HUES6 (cell line): ENCODE measurements around the gene ZNF771.

Experiments used
- H3K27ac ChIP-seq: 2 replicates; pipeline ENCODE4 v1.7.0; 2013; ENCODE audit warnings: low read depth, mild to moderate bottlenecking, low read length, inconsistent platforms
- H3K27me3 ChIP-seq: 2 replicates; pipeline ENCODE4 v1.6.1; 2013; ENCODE audit warnings: low read length; ENCODE audit not compliant: control insufficient read depth, insufficient read depth
- H3K36me3 ChIP-seq: 2 replicates; pipeline ENCODE4 v1.6.1; 2013; ENCODE audit warnings: low read length; ENCODE audit not compliant: control insufficient read depth, insufficient read depth
- H3K4me1 ChIP-seq: 2 replicates; pipeline ENCODE4 v1.6.1; 2013; ENCODE audit warnings: low read length; ENCODE audit not compliant: control insufficient read depth, insufficient read depth
- H3K4me3 ChIP-seq: 2 replicates; pipeline ENCODE4 v1.5.1; 2013; ENCODE audit warnings: low read depth, low read length
- H3K9ac ChIP-seq: one replicate; pipeline ENCODE4 v1.6.1; 2013; ENCODE audit warnings: mild to moderate bottlenecking, low read length
- H3K9me3 ChIP-seq: 2 replicates; pipeline ENCODE4 v1.6.1; 2013; ENCODE audit warnings: low read depth, low read length; ENCODE audit not compliant: control insufficient read depth, insufficient read depth

The ZNF771 gene

GRCh38 chr16:30421010-30421409, 13.6 kb downstream of the ZNF771 start:
- no peaks in the 10 kb centered on the region for H3K9me3 ChIP-seq
- no peaks in the 10 kb centered on the region for H3K27me3 ChIP-seq
- no peak overlapping the region for H3K9ac ChIP-seq
- peaks cover 11% of the 10 kb centered on the region for H3K4me1 ChIP-seq
- H3K27ac ChIP-seq, result no peak overlapping the region
- peaks cover 45% of the 10 kb centered on the region for H3K36me3 ChIP-seq
- H3K4me3 ChIP-seq, result no peak overlapping the region

DNA sequence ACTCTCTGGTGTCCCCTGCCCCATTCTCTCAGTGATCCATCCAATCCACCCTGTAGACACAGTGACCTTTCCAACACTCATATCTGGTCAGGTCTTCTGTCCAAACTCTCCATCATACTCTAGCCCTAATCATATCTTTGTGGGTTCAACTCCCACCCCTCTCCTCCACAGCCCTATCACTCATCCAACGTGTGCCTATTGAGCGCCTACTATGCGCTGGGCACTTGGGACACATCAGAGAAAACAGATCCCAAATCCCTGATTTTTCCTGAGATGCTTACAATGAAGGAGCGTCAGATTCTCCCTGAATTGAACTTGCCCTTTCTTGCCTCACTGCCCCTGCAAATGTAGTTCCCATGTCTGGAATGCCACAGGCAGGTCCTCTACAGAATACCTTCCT, 20.6 kb downstream of the ZNF771 start:
- peaks cover 10% of the 10 kb centered on the region for H3K4me1 ChIP-seq
- no peak overlapping the region for H3K9ac ChIP-seq
- no peaks in the 10 kb centered on the region for H3K27me3 ChIP-seq
- no peak overlapping the region for H3K27ac ChIP-seq
- H3K9me3 ChIP-seq, result no peaks in the 10 kb centered on the region
- peaks cover 33% of the 10 kb centered on the region for H3K36me3 ChIP-seq
- no peak overlapping the region for H3K4me3 ChIP-seq

- Histone ChIP-seq H3K9ac (peak overlapping the region; percentile 76), H3K4me3 (peak overlapping the region; percentile 81), H3K4me1 (peaks cover 10% of the 10 kb centered on the region), H3K27ac (no peak overlapping the region), H3K27me3 (no peaks in the 10 kb centered on the region), H3K36me3 (peaks cover 22% of the 10 kb centered on the region), H3K9me3 (no peaks in the 10 kb centered on the region)
Measured at GRCh38 chr16:30429418-30429677, 21.9 kb downstream of the ZNF771 start.

DNA sequence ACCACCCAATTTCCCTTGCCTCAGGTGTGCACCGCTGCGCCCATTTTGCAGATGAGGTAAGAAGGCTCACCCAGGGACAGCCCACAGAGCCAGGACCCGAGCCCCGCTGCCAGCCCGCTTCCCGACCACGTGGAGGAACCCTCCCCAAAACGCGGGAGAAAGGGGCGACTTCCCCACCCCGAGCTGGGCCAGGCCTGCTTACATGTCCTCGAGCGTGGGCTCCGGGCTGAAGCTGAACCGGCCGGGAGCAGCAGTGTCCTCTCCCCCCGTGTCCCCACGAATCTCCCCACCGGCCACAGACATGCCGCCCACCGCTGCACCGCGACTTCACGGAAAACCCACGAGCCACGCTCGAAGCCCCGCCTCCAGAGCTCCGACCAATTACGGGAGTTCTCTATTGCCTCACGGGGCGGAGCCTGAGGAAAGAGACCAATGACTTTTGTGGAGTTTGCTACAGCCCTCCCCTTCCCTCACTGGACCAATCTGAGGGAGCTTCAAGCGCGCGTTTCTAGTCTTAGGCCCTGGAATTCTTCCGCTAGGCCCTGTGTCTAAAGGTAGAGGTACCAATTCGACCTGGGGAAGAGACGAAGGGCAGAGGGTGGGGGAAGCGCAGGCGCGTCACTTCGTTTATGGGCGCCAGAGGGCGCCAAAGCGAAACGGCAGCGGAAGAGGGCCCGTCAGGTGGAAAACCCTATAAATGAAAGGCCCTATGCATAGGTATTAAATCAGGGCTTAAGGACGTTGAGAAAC, 22.4 kb downstream of the ZNF771 start, which contains the start of gene DCTPP1:
Gene DCTPP1 (minus strand): TSS at position 353 of the 750 bp plus-strand sequence. CDS start 50 bp downstream, at position 303.
- peaks cover 10% of the 10 kb centered on the region for H3K4me1 ChIP-seq
- H3K9ac ChIP-seq, result peak within 1 kb of the TSS; percentile 76
- no peaks in the 10 kb centered on the region for H3K27me3 ChIP-seq
- H3K36me3 ChIP-seq, result peaks cover 17% of the 10 kb centered on the region
- H3K27ac ChIP-seq, result no peak within 1 kb of the TSS
- H3K4me3 ChIP-seq, result peak within 1 kb of the TSS; percentile 81
- H3K9me3 ChIP-seq, result no peaks in the 10 kb centered on the region

DNA sequence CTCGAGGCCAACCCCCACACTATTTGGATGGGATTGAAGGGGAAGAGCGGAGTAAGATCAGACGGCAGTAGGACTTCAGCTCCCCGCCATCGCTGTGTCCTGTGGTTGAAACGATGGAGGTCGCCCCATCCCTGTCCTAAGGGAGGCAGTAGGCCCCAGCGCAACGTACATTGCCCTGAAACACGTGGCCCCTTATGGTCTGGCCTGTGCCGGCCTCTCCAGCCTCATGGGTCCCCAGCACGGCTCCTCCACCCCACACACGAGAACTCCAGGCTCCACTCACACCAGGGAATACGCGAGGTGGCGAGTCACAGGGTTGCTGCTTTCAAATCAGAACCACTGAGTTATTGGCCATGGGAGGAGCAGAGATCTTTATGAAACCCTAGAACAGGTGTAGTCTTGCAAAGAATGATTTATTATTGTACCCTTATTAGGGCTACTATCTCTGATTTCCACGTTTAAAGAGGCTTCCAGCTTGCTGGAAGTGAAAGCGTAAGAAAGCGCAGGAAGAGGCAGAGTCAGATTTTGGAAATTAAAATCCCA, 23.1 kb downstream of the ZNF771 start:
- Histone ChIP-seq H3K27me3 (no peaks in the 10 kb centered on the region), H3K4me3 (peak overlapping the region; percentile 31), H3K36me3 (peaks cover 15% of the 10 kb centered on the region), H3K9ac (no peak overlapping the region), H3K9me3 (no peaks in the 10 kb centered on the region), H3K27ac (no peak overlapping the region), H3K4me1 (peaks cover 10% of the 10 kb centered on the region)

DNA sequence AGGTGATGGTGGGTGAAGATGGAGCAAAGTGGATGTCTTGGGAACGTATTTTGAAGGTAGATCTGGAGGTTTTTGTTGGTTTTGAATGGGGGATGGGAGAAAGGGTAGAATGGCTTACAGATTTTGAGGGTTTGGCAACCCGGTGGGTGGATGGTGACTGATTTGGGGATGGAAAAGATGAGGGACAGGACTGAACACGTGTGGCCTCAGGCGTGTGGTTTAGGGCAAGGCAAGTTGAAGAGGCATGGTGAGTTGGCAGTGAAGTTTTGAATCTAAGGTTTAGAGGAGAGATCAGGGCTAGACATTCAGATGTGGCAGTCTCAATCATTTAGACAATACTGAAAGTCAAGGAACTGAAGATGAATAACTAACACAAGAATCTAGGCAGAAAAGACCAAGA, 27.4 kb downstream of the ZNF771 start:
- no peaks in the 10 kb centered on the region for H3K27me3 ChIP-seq
- H3K9me3 ChIP-seq, result no peaks in the 10 kb centered on the region
- H3K9ac ChIP-seq, result no peak overlapping the region
- no peak overlapping the region for H3K27ac ChIP-seq
- H3K4me1 ChIP-seq, result peaks cover 5% of the 10 kb centered on the region
- H3K4me3 ChIP-seq, result no peak overlapping the region
- no peaks in the 10 kb centered on the region for H3K36me3 ChIP-seq

DNA sequence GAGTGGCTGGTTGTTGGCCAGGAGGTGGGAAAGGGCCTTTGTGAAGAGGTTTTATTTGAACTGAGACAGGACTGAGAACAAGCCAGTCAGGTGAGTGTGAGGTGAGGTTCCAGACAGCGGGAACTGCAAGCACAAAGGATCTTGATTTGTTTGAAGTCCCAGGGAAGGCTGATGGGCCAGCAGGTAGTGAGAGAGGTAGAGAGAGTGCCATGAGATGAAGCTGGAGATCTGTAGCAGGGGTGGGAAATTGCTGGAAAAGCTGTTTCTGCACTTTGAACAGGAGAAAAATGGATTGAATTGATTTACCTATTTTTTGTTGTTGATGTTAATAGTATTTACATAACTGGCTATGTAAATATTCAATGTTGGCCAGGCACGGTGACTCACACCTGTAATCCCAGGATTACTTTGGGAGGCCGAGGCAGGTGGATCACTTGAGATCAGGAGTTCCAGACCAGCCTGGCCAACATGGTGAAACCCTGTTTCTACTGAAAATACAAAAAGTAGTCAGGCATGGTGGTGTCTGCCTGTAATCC, 30.2 kb downstream of the ZNF771 start:
- Histone ChIP-seq H3K9ac (no peak overlapping the region), H3K9me3 (no peaks in the 10 kb centered on the region), H3K4me3 (no peak overlapping the region), H3K4me1 (no peaks in the 10 kb centered on the region), H3K27ac (no peak overlapping the region), H3K27me3 (no peaks in the 10 kb centered on the region), H3K36me3 (no peaks in the 10 kb centered on the region)

GRCh38 chr16:30438835-30439234, 31.4 kb downstream of the ZNF771 start:
- no peak overlapping the region for H3K27ac ChIP-seq
- peaks cover 2% of the 10 kb centered on the region; the same call in 1 of the 2 replicates for H3K36me3 ChIP-seq
- no peaks in the 10 kb centered on the region for H3K27me3 ChIP-seq
- H3K9me3 ChIP-seq, result no peaks in the 10 kb centered on the region
- no peak overlapping the region for H3K4me3 ChIP-seq
- peaks cover 3% of the 10 kb centered on the region; the same call in 1 of the 2 replicates for H3K4me1 ChIP-seq
- no peak overlapping the region for H3K9ac ChIP-seq

DNA sequence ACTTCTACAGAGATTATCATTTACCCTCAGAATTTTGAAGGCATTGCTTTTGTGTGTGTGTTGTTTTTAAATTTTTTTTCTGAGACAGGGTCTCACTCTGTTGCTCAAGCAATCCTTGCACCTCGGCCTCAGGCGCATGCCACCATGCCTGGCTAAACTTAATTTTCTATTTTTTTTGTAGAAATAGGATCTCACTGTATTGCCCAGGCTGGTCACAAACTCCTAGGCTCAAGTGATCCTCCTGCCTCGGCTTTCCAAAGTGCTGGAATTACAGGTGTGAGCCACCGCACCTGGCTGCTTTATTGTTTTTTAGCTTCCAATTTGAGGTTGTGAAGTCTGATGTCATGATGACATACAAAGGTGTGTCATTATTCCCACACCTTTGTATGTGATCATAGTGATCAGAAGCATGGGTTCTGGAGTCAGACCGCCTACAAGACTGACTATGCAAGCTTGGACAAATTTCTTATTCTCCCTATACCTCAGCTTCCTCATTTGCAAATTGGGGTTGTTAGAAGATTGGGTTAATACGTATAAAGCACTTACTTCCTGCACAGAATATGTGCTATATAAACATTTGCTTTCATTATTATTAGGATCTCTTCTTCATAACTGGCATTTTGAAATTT, 32.4 kb downstream of the ZNF771 start:
- Histone ChIP-seq H3K9ac (no peak overlapping the region), H3K4me3 (no peak overlapping the region), H3K36me3 (peaks cover 12% of the 10 kb centered on the region), H3K4me1 (peaks cover 7% of the 10 kb centered on the region), H3K27ac (no peak overlapping the region), H3K9me3 (peaks cover 5% of the 10 kb centered on the region; the same call in 1 of the 2 replicates), H3K27me3 (no peaks in the 10 kb centered on the region)

DNA sequence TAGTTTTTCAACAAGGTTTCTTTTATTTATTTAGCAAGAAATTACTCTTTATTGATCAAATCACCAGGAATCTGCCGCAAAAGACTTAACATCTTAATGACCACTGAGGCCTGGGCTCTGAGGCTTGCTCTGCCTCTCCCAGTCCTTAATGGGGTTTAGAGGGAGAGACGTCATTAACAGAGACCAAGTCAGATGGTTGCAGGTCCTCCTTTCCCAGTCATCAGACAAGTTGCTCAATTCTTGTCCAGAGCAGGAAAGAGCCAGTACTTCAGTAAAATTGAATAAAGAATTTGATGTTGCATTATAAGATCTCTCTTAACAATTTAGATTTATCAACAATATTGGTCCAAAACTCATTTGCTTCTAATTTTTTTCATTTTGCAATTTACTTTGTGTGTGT, 36.2 kb downstream of the ZNF771 start:
- no peaks in the 10 kb centered on the region for H3K27me3 ChIP-seq
- no peak overlapping the region for H3K4me3 ChIP-seq
- H3K36me3 ChIP-seq, result peaks cover 14% of the 10 kb centered on the region
- H3K4me1 ChIP-seq, result peaks cover 14% of the 10 kb centered on the region
- H3K27ac ChIP-seq, result no peak overlapping the region
- peaks cover 7% of the 10 kb centered on the region; the same call in 1 of the 2 replicates for H3K9me3 ChIP-seq
- H3K9ac ChIP-seq, result no peak overlapping the region
